Aorta (tissue), 5 donors: Measurements from ENCODE around the gene DCAF7. TPM values are rescaled to one million over a fixed set of nuclear protein-coding genes. Genes with fewer than 3 reads are reported as not detected.

Experiments
- ATAC-seq: fragments of 200-7000 bp; cut with Tn5 transposase; one replicate; pipeline ENCODE4 v1.9.1; 2022; ENCODE audit warnings: moderate library complexity; ENCODE audit not compliant: low FRiP score
- DNase-seq, 2 donors: peaks; one replicate each; pipeline ENCODE4 v3.0.0-alpha.2; 2020
- H3K27ac ChIP-seq, 2 donors: one replicate each; pipeline ENCODE4 v1.5.1; 2013; ENCODE audit warnings: low read length in 2 of 2, mild to moderate bottlenecking in 2 of 2, moderate library complexity in 2 of 2, control low read depth in 1 of 2, inconsistent platforms in 1 of 2, low read depth in 1 of 2
- H3K27me3 ChIP-seq, 2 donors: one replicate each; pipeline ENCODE4 v1.6.1; 2013; ENCODE audit warnings: control low read depth in 1 of 2, low read length in 1 of 2, mild to moderate bottlenecking in 1 of 2, moderate library complexity in 1 of 2; ENCODE audit not compliant: insufficient read depth in 2 of 2, control insufficient read depth in 1 of 2
- H3K36me3 ChIP-seq, 2 donors: one replicate each; pipeline ENCODE4 v1.6.1; 2013; ENCODE audit warnings: control low read depth in 1 of 2, low read length in 1 of 2, mild to moderate bottlenecking in 1 of 2; ENCODE audit not compliant: insufficient read depth in 2 of 2, control insufficient read depth in 1 of 2
- H3K4me1 ChIP-seq, 2 donors: one replicate each; pipeline ENCODE4 v1.6.1; 2013; ENCODE audit warnings: low read length in 2 of 2, control low read depth in 1 of 2, mild to moderate bottlenecking in 1 of 2, moderate library complexity in 1 of 2; ENCODE audit not compliant: insufficient read depth in 2 of 2, control insufficient read depth in 1 of 2
- H3K4me3 ChIP-seq, 2 donors: one replicate each; pipeline ENCODE4 v1.5.1; 2013; ENCODE audit warnings: low read length in 2 of 2, control low read depth in 1 of 2, mild to moderate bottlenecking in 1 of 2
- H3K9me3 ChIP-seq: one replicate; pipeline ENCODE4 v1.6.1; 2013; ENCODE audit warnings: mild to moderate bottlenecking, low read length; ENCODE audit not compliant: control insufficient read depth
- WGBS, 2 donors: extraction: QIAGEN DNeasy Blood & Tissue Kit; methylation state at CpG; one replicate each; pipeline ENCODE4 v1.1.7; 2013; 5-methylcytosine and 5-hydroxymethylcytosine counted together
- intact Hi-C, 2 donors: fragments of 100-400 bp; cut with DNase I; formaldehyde crosslinking; loops; one replicate each; pipeline versions ENCODE4 v1.14.2 to v1.15.0; 2022
- polyA plus RNA-seq, 2 donors: library from polyadenylated mRNA; stranded (reverse); fragments of 200-250 nt; gene quantifications; one replicate each; pipeline ENCODE4 v1.2.3, GENCODE V29; 2013
- total RNA-seq, 2 donors: library from RNA; stranded (reverse); fragmentation: NEBNext Ultra II Directional; extraction: Animal tissue kit (Norgen Biotek cat#: 25700); gene quantifications; one replicate each; pipeline ENCODE4 v1.2.1, GENCODE V29; 2021
- donor health status: healthy with polysubstance abuse.
- donor health status: Bipolar disorder and iron deficiency.
- donor health status: DM: no; HTN: no; CAD: no.
- donor health status: DM: no; HTN: no; CAD: no.
- donor health status: DM: yes; HTN: yes; CAD: no.

Gene DCAF7
- total and polyA plus RNA-seq, 4 donors, result 11.0 to 52.7 (median 27.0) TPM

DNA sequence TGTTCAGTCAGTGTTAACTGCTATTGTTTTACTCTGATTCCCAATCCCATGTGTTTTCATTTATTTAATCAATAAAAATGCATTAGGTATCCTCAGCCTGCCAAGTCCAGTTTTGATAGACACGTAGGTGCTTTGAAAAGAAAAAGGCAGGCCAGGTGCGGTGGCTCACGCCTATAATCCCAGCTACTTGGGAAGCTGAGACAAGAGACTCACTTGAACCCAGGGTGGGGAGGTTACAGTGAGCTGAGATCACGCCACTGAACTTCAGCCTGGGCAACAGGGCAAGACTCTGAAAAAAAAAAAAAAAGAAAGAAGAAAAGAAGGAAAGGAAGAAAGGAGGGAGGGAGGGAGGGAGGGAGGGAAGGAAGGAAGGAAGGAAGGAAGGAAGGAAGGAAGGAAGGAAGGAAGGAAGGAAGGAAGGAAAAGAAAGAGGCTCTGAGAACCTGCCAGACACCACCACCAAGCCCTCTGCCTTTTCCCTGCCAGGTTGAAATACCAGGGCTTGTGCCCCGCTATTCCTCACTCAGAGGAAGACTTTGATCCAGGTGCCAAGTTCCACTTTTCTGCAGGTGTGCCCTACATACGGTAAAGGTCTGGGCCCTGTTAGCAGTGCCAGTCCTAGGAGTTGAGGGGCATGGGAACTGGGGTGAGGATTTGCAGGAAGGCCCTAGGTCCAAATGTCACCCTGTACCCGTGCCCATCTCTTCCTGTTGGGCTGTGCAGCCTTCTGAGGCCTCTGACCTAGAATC lies 37.2 kb upstream of the DCAF7 start:
- no peaks in the 10 kb centered on the region for H3K4me1 ChIP-seq
- no peak overlapping the region for H3K4me3 ChIP-seq
- H3K27ac ChIP-seq, result no peak overlapping the region
- intact Hi-C loops, result no loop called here
- H3K9me3 ChIP-seq, result no peaks in the 10 kb centered on the region
- 73 to 74% methylated on average over 7 of the region's 7 CpGs for WGBS, 2 donors
- ATAC-seq (no peak), DNase-seq (no peak)
- H3K36me3 ChIP-seq, result no peaks in the 10 kb centered on the region
- no peaks in the 10 kb centered on the region for H3K27me3 ChIP-seq

DNA sequence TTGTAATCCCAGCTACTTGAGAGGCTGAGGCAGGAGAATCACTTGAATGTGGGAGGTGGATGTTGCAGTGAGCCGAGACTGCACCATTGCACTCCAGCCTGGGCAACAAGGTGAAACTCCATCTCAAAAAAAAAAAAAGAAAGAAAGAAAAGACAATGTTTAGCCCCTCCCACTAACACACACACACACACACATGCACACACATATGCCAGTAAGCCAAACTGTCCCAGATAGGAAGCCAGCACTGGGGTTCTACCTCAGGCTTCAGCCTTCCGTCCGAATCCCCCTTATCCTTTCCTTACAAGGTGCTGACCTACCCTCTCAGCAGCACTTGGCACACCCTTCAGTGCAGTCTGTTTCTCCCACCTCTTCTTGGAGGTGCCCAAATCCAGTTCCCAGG lies 35.8 kb upstream of the DCAF7 start:
- H3K27me3 ChIP-seq, result no peaks in the 10 kb centered on the region
- H3K4me3 ChIP-seq, result no peak overlapping the region
- H3K4me1 ChIP-seq, result no peaks in the 10 kb centered on the region
- intact Hi-C loops, result no loop called here
- 73 to 83% methylated on average over 3 of the region's 3 CpGs for WGBS, 2 donors
- no peak for ATAC-seq
- DNase-seq, result no peak
- H3K36me3 ChIP-seq, result no peaks in the 10 kb centered on the region
- H3K9me3 ChIP-seq, result no peaks in the 10 kb centered on the region
- H3K27ac ChIP-seq, result no peak overlapping the region

GRCh38 chr17:63514974-63515373 lies 35.3 kb upstream of the DCAF7 start:
- intact Hi-C loops, result no loop called here
- Histone ChIP-seq H3K9me3 (no peaks in the 10 kb centered on the region), H3K27me3 (no peaks in the 10 kb centered on the region), H3K36me3 (no peaks in the 10 kb centered on the region), H3K4me1 (no peaks in the 10 kb centered on the region), H3K27ac (no peak overlapping the region), H3K4me3 (no peak overlapping the region)
- ATAC-seq (no peak), DNase-seq (no peak)
- 75 to 77% methylated on average over 2 of the region's 2 CpGs for WGBS, 2 donors

DNA sequence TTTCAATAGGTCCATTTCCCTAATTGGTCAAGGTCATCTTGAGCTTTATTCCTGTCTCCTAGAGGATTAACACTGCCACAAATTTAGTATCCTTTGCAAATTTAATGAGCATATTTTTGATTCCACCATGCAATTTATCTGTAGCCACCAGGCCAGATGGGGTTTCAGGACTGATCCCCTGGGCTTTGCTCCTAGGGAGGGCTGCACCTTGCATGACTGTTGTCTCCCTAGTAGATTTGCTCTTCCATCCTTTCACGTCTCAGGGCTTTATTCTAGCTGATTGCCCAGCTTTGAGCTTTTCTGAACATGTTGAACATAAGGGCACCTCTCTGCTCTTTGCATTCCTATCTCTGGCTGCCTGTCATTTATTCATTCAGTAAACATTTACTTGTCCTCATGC lies 34.9 kb upstream of the DCAF7 start:
- DNase-seq (no peak), ATAC-seq (no peak)
- H3K27me3 ChIP-seq, result no peaks in the 10 kb centered on the region
- no peaks in the 10 kb centered on the region for H3K9me3 ChIP-seq
- H3K27ac ChIP-seq, result no peak overlapping the region
- intact Hi-C loops, result no loop called here
- H3K36me3 ChIP-seq, result no peaks in the 10 kb centered on the region
- WGBS, 2 donors, result 52 to 67% methylated on average over 1 of the region's 1 CpG
- H3K4me3 ChIP-seq, result no peak overlapping the region
- H3K4me1 ChIP-seq, result no peaks in the 10 kb centered on the region

DNA sequence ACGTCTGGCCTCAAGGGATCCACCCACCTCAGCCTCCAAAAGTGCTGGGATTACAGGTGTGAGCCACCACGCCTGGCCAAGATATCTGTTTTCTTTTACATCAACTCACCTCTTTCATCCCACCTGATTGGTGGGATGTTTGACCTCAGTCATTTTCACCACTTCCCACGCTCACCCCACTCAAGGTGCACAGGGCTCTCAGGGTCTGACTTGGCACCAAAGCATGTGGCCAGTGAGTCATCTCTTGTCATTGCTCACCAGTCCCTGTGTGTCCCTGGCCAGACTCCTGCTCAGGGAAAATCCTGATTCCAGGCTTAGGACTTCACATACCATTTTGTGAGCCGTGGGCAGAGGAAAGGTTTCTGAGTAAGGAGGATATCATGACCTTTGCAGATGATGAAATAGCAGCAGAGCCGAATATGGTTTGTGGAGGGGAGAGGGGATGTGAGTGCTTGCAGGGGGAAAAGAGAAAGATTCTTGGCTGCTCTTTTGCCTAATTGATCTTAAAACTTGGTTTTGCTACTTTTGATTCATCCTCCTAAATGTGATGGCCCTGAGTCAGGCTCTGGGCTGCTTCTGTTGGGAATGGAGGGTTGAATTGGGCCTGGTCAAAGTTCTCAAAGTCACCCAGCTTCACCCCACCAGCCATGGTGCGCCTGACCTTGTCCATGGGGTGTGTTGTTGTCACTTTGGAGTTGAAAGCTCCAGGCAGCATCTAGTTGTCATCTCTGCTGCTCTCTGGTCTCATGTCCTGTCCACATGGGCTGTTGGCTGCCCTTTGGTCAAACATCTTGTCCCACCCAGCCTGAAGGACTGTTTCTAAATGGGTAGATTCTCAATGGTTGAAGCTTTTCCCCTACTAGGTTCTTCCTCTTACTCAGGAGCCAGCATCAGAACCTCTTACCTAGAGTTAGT lies 33.1 kb upstream of the DCAF7 start:
- no peaks in the 10 kb centered on the region for H3K9me3 ChIP-seq
- H3K4me1 ChIP-seq, result no peaks in the 10 kb centered on the region
- H3K36me3 ChIP-seq, result no peaks in the 10 kb centered on the region
- H3K27ac ChIP-seq, result no peak overlapping the region
- H3K27me3 ChIP-seq, result no peaks in the 10 kb centered on the region
- 69 to 74% methylated on average over 6 of the region's 6 CpGs for WGBS, 2 donors
- H3K4me3 ChIP-seq, result no peak overlapping the region
- ATAC-seq, result no peak
- DNase-seq, result no peak
- intact Hi-C loops, result no loop called here

DNA sequence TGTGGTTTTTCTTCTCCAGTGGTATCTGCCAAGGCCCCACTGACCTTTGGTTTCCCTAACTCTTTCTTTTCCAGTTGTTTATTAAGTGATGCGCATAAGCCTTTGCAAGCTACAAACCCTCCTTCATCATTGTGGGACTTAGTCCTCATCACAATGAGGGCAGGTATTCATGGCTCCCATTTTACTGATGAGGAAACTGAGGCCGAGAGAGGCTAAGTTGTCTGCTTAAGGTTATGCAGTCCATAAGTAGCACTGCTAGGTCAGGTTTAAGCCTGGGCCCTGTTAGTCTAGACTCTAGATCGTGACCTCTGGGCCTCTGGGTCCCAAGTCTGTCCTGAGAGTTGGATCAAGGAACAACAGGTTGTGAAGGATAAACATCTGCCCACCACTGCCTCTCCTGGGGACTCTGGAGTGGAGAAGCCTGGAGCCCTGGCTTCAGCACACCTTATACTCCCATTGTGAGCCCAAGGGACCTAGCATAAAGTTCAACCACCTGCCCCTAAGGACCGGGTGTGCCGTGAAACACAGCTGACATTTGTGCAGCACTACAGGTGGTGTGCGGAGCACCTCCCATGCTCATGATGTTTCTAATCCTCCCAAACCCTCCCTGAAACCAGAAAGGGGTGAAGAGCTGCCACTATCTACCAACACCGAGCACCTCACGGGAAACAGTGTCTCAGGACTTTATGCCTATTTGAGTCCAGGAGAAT lies 32.3 kb upstream of the DCAF7 start:
- Histone ChIP-seq H3K36me3 (no peaks in the 10 kb centered on the region), H3K4me1 (no peaks in the 10 kb centered on the region), H3K9me3 (no peaks in the 10 kb centered on the region), H3K27ac (no peak overlapping the region), H3K4me3 (no peak overlapping the region), H3K27me3 (no peaks in the 10 kb centered on the region)
- DNase-seq (no peak), ATAC-seq (no peak)
- intact Hi-C loops, result no loop called here
- 73 to 78% methylated on average over 8 of the region's 8 CpGs for WGBS, 2 donors

GRCh38 chr17:63519116-63519881 lies 31.0 kb upstream of the DCAF7 start:
- no peak for ATAC-seq

More at GRCh38 chr17:63519116-63519881, 31.0 kb upstream of the DCAF7 start:
- Histone ChIP-seq H3K9me3 (no peaks in the 10 kb centered on the region), H3K27ac (no peak overlapping the region), H3K4me1 (no peaks in the 10 kb centered on the region), H3K4me3 (no peak overlapping the region), H3K36me3 (no peaks in the 10 kb centered on the region), H3K27me3 (no peaks in the 10 kb centered on the region)
- no peak for DNase-seq
- 84% methylated on average over 1 of the region's 1 CpG for WGBS, 2 donors
- intact Hi-C loops, result no loop called here
